ENCODE data around the gene MAST2. TPM values are rescaled to one million over a fixed set of nuclear protein-coding genes. Genes with fewer than 3 reads are reported as not detected.

Gene MAST2
- total RNA-seq, 1 donor from 2014 or later, result 61.0 TPM

- Histone ChIP-seq H3K9me3 (no peaks in the 10 kb centered on the region), H3K36me3 (no peaks in the 10 kb centered on the region), H3K27me3 (no peaks in the 10 kb centered on the region), H3K4me3 (no peak overlapping the region), H3K4me1 (no peaks in the 10 kb centered on the region), H3K27ac (no peak overlapping the region)
- intact Hi-C loops (cut with DNase I), result no loop called here
- DNase-seq (ENCODE audit: low spot score in 2 of 2), result no peak
- TF ChIP-seq CTCF (IDR thresholded peaks at IDR 0.05), result no peak
These were observed 169.7 kb downstream of the MAST2 start for GRCh38 chr1:45973121-45973520.

- H3K4me3 ChIP-seq, result no peak overlapping the region
- no peak for TF ChIP-seq CTCF (IDR thresholded peaks at IDR 0.05)
- no peak overlapping the region for H3K27ac ChIP-seq
- no peaks in the 10 kb centered on the region for H3K36me3 ChIP-seq
- no peak for DNase-seq (ENCODE audit: low spot score in 2 of 2)
- H3K9me3 ChIP-seq, result no peaks in the 10 kb centered on the region
- no peaks in the 10 kb centered on the region for H3K4me1 ChIP-seq
- intact Hi-C loops (cut with DNase I), result no loop called here
- no peaks in the 10 kb centered on the region for H3K27me3 ChIP-seq
These were observed 171.3 kb downstream of the MAST2 start for GRCh38 chr1:45974541-45975269.

GRCh38 chr1:45976623-45977022 lies 173.2 kb downstream of the MAST2 start:
- Histone ChIP-seq H3K27me3 (no peaks in the 10 kb centered on the region), H3K27ac (no peak overlapping the region), H3K9me3 (no peaks in the 10 kb centered on the region), H3K4me1 (no peaks in the 10 kb centered on the region), H3K4me3 (no peak overlapping the region), H3K36me3 (no peaks in the 10 kb centered on the region)
- intact Hi-C loops (cut with DNase I), result no loop called here
- no peak for TF ChIP-seq CTCF (IDR thresholded peaks at IDR 0.05)
- no peak for DNase-seq (ENCODE audit: low spot score in 2 of 2)

- no peaks in the 10 kb centered on the region for H3K9me3 ChIP-seq
- no peak overlapping the region for H3K27ac ChIP-seq
- no peaks in the 10 kb centered on the region for H3K4me1 ChIP-seq
- TF ChIP-seq CTCF (IDR thresholded peaks at IDR 0.05), result no peak
- H3K36me3 ChIP-seq, result no peaks in the 10 kb centered on the region
- H3K4me3 ChIP-seq, result no peak overlapping the region
- no peaks in the 10 kb centered on the region for H3K27me3 ChIP-seq
- DNase-seq (ENCODE audit: low spot score in 2 of 2), result no peak
- intact Hi-C loops (cut with DNase I), result no loop called here
These were observed 175.8 kb downstream of the MAST2 start for GRCh38 chr1:45979074-45979777.

GRCh38 chr1:45979778-45980176 lies 176.4 kb downstream of the MAST2 start:
- H3K36me3 ChIP-seq, result no peaks in the 10 kb centered on the region
- DNase-seq (ENCODE audit: low spot score in 2 of 2), result no peak
- no peak for TF ChIP-seq CTCF (IDR thresholded peaks at IDR 0.05)
- intact Hi-C loops (cut with DNase I), result no loop called here
- H3K4me1 ChIP-seq, result no peaks in the 10 kb centered on the region
- H3K27me3 ChIP-seq, result no peaks in the 10 kb centered on the region
- no peaks in the 10 kb centered on the region for H3K9me3 ChIP-seq
- no peak overlapping the region for H3K4me3 ChIP-seq
- H3K27ac ChIP-seq, result no peak overlapping the region
